Endothelial cell of umbilical vein (primary cell): Measurements from ENCODE around the gene EML6. TPM values are rescaled to one million over a fixed set of nuclear protein-coding genes. Genes with fewer than 3 reads are reported as not detected.

Experiments
- BruUV-seq: library from RNA; stranded (reverse); fragments of 400-500 nt; replicated peaks from 2 replicates; lab custom pipeline; 2021; lab: Mats Ljungman, UMichigan
- CTCF ChIA-PET: fragments of 300-600, 350-600 bp; sonication (Branson Sonifier 250); formaldehyde crosslinking; loops from one replicate; lab custom pipeline; 2021; ENCODE audit warnings: antibody characterized with exemption, inconsistent platforms; lab: Charles Lee
- POLR2A ChIA-PET: fragments of 300-600, 350-600 bp; sonication (Branson Sonifier 250); formaldehyde crosslinking; loops from one replicate; lab custom pipeline; 2021; ENCODE audit warnings: antibody characterized with exemption, inconsistent platforms; lab: Charles Lee
- DNase-seq: peaks from one replicate; pipeline ENCODE4 v3.0.0-alpha.2; 2011; ENCODE audit warnings: low read depth, low spot score
- FAIRE-seq: peaks from 2 replicates; lab custom pipeline; 2011; peaks lifted over from hg19 to GRCh38; lab: Jason Lieb, UNC
- H2AFZ ChIP-seq: 2 replicates; pipeline ENCODE4 v1.6.0; 2012; ENCODE audit warnings: low read depth, low read length, control low read depth, inconsistent platforms
- H3K27ac ChIP-seq: 2 replicates; pipeline ENCODE4 v1.5.1; 2011; ENCODE audit warnings: low read depth, mild to moderate bottlenecking, control low read depth, low read length, moderate library complexity; ENCODE audit not compliant: insufficient read depth
- H3K27me3 ChIP-seq, 2 experiments: 2 replicates each; pipeline versions ENCODE4 v1.6.0 to v1.6.1; 2011; ENCODE audit warnings: low read length in 2 of 2, mixed read lengths in 1 of 2; ENCODE audit not compliant: control insufficient read depth in 2 of 2, insufficient read depth in 2 of 2
- H3K36me3 ChIP-seq, 2 experiments: 2 replicates in 1 of 2; 3 replicates in 1 of 2; pipeline ENCODE4 v1.5.1; 2011; ENCODE audit warnings: low read length in 2 of 2, mild to moderate bottlenecking in 1 of 2, moderate library complexity in 1 of 2; ENCODE audit not compliant: control insufficient read depth in 2 of 2, insufficient read depth in 2 of 2; ENCODE audit errors: extremely low read depth in 1 of 2
- H3K4me1 ChIP-seq: 3 replicates; pipeline ENCODE4 v1.5.1; 2011; ENCODE audit warnings: mild to moderate bottlenecking, low read length; ENCODE audit not compliant: control insufficient read depth, insufficient read depth; ENCODE audit errors: extremely low read depth
- H3K4me2 ChIP-seq: 2 replicates; pipeline ENCODE4 v1.6.1; 2011; ENCODE audit warnings: low read length, control low read depth, mixed read lengths; ENCODE audit not compliant: insufficient read depth
- H3K4me3 ChIP-seq, 3 experiments: fragments of 200-600 bp in 1 of 3; sonication (generic), shearing (Covaris generic) in 1 of 3; replicated peaks in 1 of 3; 2 replicates each; pipeline ENCODE4 v1.5.1; 2011 to 2016; ENCODE audit warnings: control low read depth in 3 of 3, low read length in 3 of 3, mild to moderate bottlenecking in 2 of 3, inconsistent platforms in 1 of 3, low read depth in 1 of 3, moderate library complexity in 1 of 3; ENCODE audit not compliant: insufficient read depth in 1 of 3
- H3K79me2 ChIP-seq: 2 replicates; pipeline ENCODE4 v1.6.0; 2012; ENCODE audit warnings: low read length, inconsistent platforms; ENCODE audit not compliant: control insufficient read depth, insufficient read depth
- H3K9ac ChIP-seq: replicated peaks from 2 replicates; pipeline ENCODE3; 2011; ENCODE audit warnings: low read length, control low read depth; ENCODE audit not compliant: insufficient read depth; ENCODE audit errors: extremely low read depth
- H3K9me1 ChIP-seq: replicated peaks from 3 replicates; pipeline ENCODE4 v1.6.0; 2011; ENCODE audit warnings: mild to moderate bottlenecking, low read length; ENCODE audit not compliant: control insufficient read depth, insufficient read depth; ENCODE audit errors: extremely low read depth
- H3K9me3 ChIP-seq: replicated peaks from 2 replicates; pipeline ENCODE4 v1.5.1; 2012; ENCODE audit warnings: low read length, inconsistent platforms; ENCODE audit not compliant: control insufficient read depth, insufficient read depth
- H4K20me1 ChIP-seq: replicated peaks from 2 replicates; pipeline ENCODE3; 2011; ENCODE audit warnings: mild to moderate bottlenecking, low read length; ENCODE audit not compliant: control insufficient read depth, insufficient read depth; ENCODE audit errors: extremely low read depth
- CTCF ChIP-seq, 2 donors: IDR thresholded peaks; 1 replicate in 1 of 2; 2 replicates in 1 of 2; pipeline ENCODE4 v1.5.1; 2011; ENCODE audit warnings: low read length in 2 of 2, mild to moderate bottlenecking in 2 of 2, moderate library complexity in 2 of 2, control low read depth in 1 of 2, inconsistent platforms in 1 of 2, low read depth in 1 of 2; ENCODE audit not compliant: insufficient read depth in 1 of 2; ENCODE audit errors: extremely low read depth in 1 of 2
- EZH2 ChIP-seq: IDR thresholded peaks from 2 replicates; pipeline ENCODE4 v1.6.1; 2012; ENCODE audit warnings: borderline replicate concordance, low read depth, mild to moderate bottlenecking, moderate library complexity, low read length, inconsistent platforms; ENCODE audit not compliant: severe bottlenecking
- FOS ChIP-seq: IDR thresholded peaks from 2 replicates; pipeline ENCODE4 v1.6.1; 2011; ENCODE audit warnings: mild to moderate bottlenecking, low read length, moderate library complexity, borderline replicate concordance; ENCODE audit not compliant: insufficient read depth
- GATA2 ChIP-seq: IDR thresholded peaks from 2 replicates; pipeline ENCODE4 v1.7.0; 2011; ENCODE audit warnings: low read depth, mild to moderate bottlenecking, moderate library complexity, mixed read lengths, low read length; ENCODE audit not compliant: insufficient read length, insufficient read depth
- JUN ChIP-seq: IDR thresholded peaks from 2 replicates; pipeline ENCODE4 v1.6.1; 2011; ENCODE audit warnings: borderline replicate concordance, low read depth; ENCODE audit not compliant: insufficient read length, insufficient read depth
- MYC ChIP-seq: IDR thresholded peaks from one replicate; pipeline ENCODE4 v1.6.1; 2011; ENCODE audit warnings: mild to moderate bottlenecking, low read depth, low read length
- POLR2A ChIP-seq: IDR thresholded peaks from 2 replicates; pipeline ENCODE4 v1.6.1; 2012; ENCODE audit warnings: low read depth, mild to moderate bottlenecking, control low read depth, low read length
- POLR2AphosphoS5 ChIP-seq: IDR thresholded peaks from 2 replicates; pipeline ENCODE4 v1.6.1; 2012; ENCODE audit warnings: low read depth, mild to moderate bottlenecking, control low read depth, low read length, moderate library complexity; ENCODE audit not compliant: insufficient read depth
- dilution Hi-C: fragments of 300-500 bp; cut with MboI; formaldehyde crosslinking; loops from one replicate; pipeline ENCODE4 v1.15.0; 2019; ENCODE audit warnings: low sequenced_read_pairs; ENCODE audit not compliant: extremely low pct_ligation_motif_present
- intact Hi-C: fragments of 100-400 bp; cut with micrococcal nuclease; formaldehyde crosslinking; loops from one replicate; pipeline ENCODE4 v1.10.0; 2022
- polyA plus RNA-seq, 4 experiments: library from polyadenylated mRNA; depleted of rRNA in 3 of 4; stranded (reverse) in 3 of 4; unstranded in 1 of 4; fragments of >200 nt; gene quantifications; 2 replicates each; pipeline versions ENCODE4 v1.2.1 to v1.2.3, GENCODE V29; 2011 to 2012; ENCODE audit warnings: missing spikeins in 1 of 4
- total RNA-seq: library from RNA; stranded (reverse); gene quantifications from 2 replicates; pipeline ENCODE4 v1.2.3, GENCODE V29; 2021
- TF ChIP-seq, protein P1 (sequence below): IDR thresholded peaks from 2 replicates; pipeline ENCODE4 v1.6.1; 2011; ENCODE audit not compliant: insufficient read depth, insufficient read length

Gene EML6
- total and polyA plus RNA-seq, 2 donors (not counting 3 experiments of a cell fraction or from before 2014, with no cell fraction given), result 0.79 to 2.1 TPM

- ChIA-PET CTCF (interaction anchor here (0.6 to 1.4 kb wide), 2 partner anchors 14 to 106 kb away, joined by 3 read pairs; no protein-coding TSS in a partner anchor), POLR2A (no interaction called here)
- H3K4me1 ChIP-seq, result no peaks in the 10 kb centered on the region
- BruUV-seq, result no TSS peak
- FAIRE-seq (no peak), DNase-seq (no peak)
- H3K9me3 ChIP-seq, result no peaks in the 10 kb centered on the region
- H3K4me3 ChIP-seq, result no peak overlapping the region
- dilution Hi-C loops (no loop called here), intact Hi-C loops (no loop called here)
- H3K79me2 ChIP-seq, result no peaks in the 10 kb centered on the region
- H3K9me1 ChIP-seq, result no peaks in the 10 kb centered on the region
- H4K20me1 ChIP-seq, result no peaks in the 10 kb centered on the region
- no peak overlapping the region for H3K4me2 ChIP-seq
- peaks cover 5 to 7% of the 10 kb centered on the region in 2 experiments for H3K27me3 ChIP-seq
- no peak overlapping the region for H3K9ac ChIP-seq
- no peak overlapping the region for H3K27ac ChIP-seq
- no peaks in the 10 kb centered on the region for H3K36me3 ChIP-seq
- TF ChIP-seq CTCF (IDR thresholded peaks at IDR 0.05; ENCODE audit: extremely low read depth in 1 of 2, insufficient read depth in 1 of 2, low read depth in 1 of 2, low read length in 2 of 2) (no peak), MYC (no peak), POLR2A (no peak), GATA2 (no peak), POLR2AphosphoS5 (no peak), FOS (no peak), JUN (no peak), EZH2 (no peak)
- TF ChIP-seq, protein P1, sequence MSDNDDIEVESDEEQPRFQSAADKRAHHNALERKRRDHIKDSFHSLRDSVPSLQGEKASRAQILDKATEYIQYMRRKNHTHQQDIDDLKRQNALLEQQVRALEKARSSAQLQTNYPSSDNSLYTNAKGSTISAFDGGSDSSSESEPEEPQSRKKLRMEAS, result no peak
- no peak overlapping the region for H2AFZ ChIP-seq
Observed at GRCh38 chr2:54862229-54862628, 138.8 kb downstream of the EML6 start.
